Measurements from ENCODE around the gene NPTX2. TPM values are rescaled to one million over a fixed set of nuclear protein-coding genes. Genes with fewer than 3 reads are reported as not detected.

Gene NPTX2
- total RNA-seq, 6 donors from 2014 or later, result 0.30 to 1.3 (median 0.95) TPM; not detected in 2

Other genes with a start within 250 kb of the NPTX2 start
- gene BAIAP2L1, start 216.2 kb upstream of the NPTX2 start, total RNA-seq, result 10 to 100 TPM; 20.2 to 35.6 (median 26.6) TPM

Data from upper lobe of left lung (tissue), 6 donors.